Spleen (tissue), 11 donors: ENCODE measurements around the gene VAC14. TPM values are rescaled to one million over a fixed set of nuclear protein-coding genes. Genes with fewer than 3 reads are reported as not detected.
A peak's percentile ranks its signal among the peaks of the same experiment; 100 is the strongest.
"Not testable (repeated sequence)": the region's sequence is repeated elsewhere in the genome, so short reads cannot be mapped to it uniquely, and the experiment has no call there.

Experiments used
- DNase-seq: peaks from one replicate; pipeline ENCODE4 v3.0.0-alpha.2; 2020
- H3K27ac ChIP-seq, 8 donors: fragments of 200-600 bp; sonication (generic) in 7 of 8; 1 replicate in 4 of 8; 2 replicates in 4 of 8; pipeline versions ENCODE4 v1.5.0 to v1.8.0; 2016 to 2021; ENCODE audit warnings: inconsistent platforms in 4 of 8, mild to moderate bottlenecking in 4 of 8, moderate library complexity in 1 of 8
- H3K27me3 ChIP-seq, 7 donors: fragments of 200-600 bp; sonication (generic) in 6 of 7; replicated peaks in 1 of 7; 1 replicate in 4 of 7; 2 replicates in 3 of 7; pipeline versions ENCODE4 v1.5.0 to v1.8.0; 2016 to 2021; ENCODE audit warnings: inconsistent platforms in 3 of 7, mild to moderate bottlenecking in 1 of 7
- H3K36me3 ChIP-seq, 6 donors: fragments of 200-600 bp; sonication (generic) in 5 of 6; 1 replicate in 4 of 6; 2 replicates in 2 of 6; pipeline versions ENCODE4 v1.5.0 to v1.8.0; 2016 to 2021; ENCODE audit warnings: inconsistent platforms in 2 of 6
- H3K4me1 ChIP-seq, 6 donors: fragments of 200-600 bp; sonication (generic) in 5 of 6; 1 replicate in 3 of 6; 2 replicates in 3 of 6; pipeline versions ENCODE4 v1.5.0 to v1.8.0; 2016 to 2021; ENCODE audit warnings: inconsistent platforms in 3 of 6
- H3K4me3 ChIP-seq, 8 donors: fragments of 200-600 bp; sonication (generic) in 7 of 8; 1 replicate in 4 of 8; 2 replicates in 4 of 8; pipeline versions ENCODE4 v1.5.0 to v1.8.0; 2016 to 2021; ENCODE audit warnings: inconsistent platforms in 4 of 8, mild to moderate bottlenecking in 4 of 8, moderate library complexity in 2 of 8
- H3K9me3 ChIP-seq, 8 donors: fragments of 200-600 bp; sonication (generic) in 7 of 8; 1 replicate in 4 of 8; 2 replicates in 4 of 8; pipeline versions ENCODE4 v1.5.0 to v1.8.0; 2016 to 2021; ENCODE audit warnings: inconsistent platforms in 4 of 8
- CTCF ChIP-seq, 11 experiments: fragments of 200-600 bp in 7 of 11; fragments of 450-650 bp in 4 of 11; sonication (generic) in 4 of 11; IDR thresholded peaks in 8 of 11; conservative IDR thresholded peaks in 3 of 11; 1 replicate in 7 of 11; 2 replicates in 4 of 11; pipeline versions ENCODE4 v1.4.0 to v1.8.0; 2016 to 2021; ENCODE audit warnings: antibody characterized with exemption in 11 of 11, inconsistent platforms in 4 of 11, mild to moderate bottlenecking in 1 of 11
- POLR2A ChIP-seq, 3 donors: fragments of 450-650 bp; IDR thresholded peaks; one replicate each; pipeline ENCODE4 v1.5.1; 2017; ENCODE audit warnings: antibody characterized with exemption in 3 of 3, mild to moderate bottlenecking in 1 of 3
- POLR2AphosphoS5 ChIP-seq, 3 donors: sonication (generic); formaldehyde crosslinking; IDR thresholded peaks; one replicate each; pipeline ENCODE4 v1.5.1; 2017; ENCODE audit warnings: antibody characterized with exemption in 3 of 3
- WGBS, 5 donors: extraction: QIAGEN DNeasy Blood & Tissue Kit in 3 of 5; methylation state at CpG; one replicate each; pipeline versions ENCODE4 v1.1.5 to v1.1.7; 2013 to 2018; 5-methylcytosine and 5-hydroxymethylcytosine counted together
- intact Hi-C: fragments of 100-400 bp; cut with DNase I; formaldehyde crosslinking; loops from one replicate; pipeline ENCODE4 v1.15.0; 2023; ENCODE audit warnings: low total_unique reads
- polyA plus RNA-seq, 3 donors: library from polyadenylated mRNA; stranded (reverse); fragments of 200-250 nt; gene quantifications; one replicate each; pipeline ENCODE4 v1.2.1, GENCODE V29; 2013
- total RNA-seq, 7 donors: library from RNA; depleted of rRNA in 3 of 7; stranded (reverse); fragments of >200 nt in 3 of 7; fragmentation: NEBNext Ultra II Directional in 4 of 7; extraction: Animal tissue kit (Norgen Biotek cat#: 25700) in 4 of 7; gene quantifications; one replicate each; pipeline versions ENCODE4 v1.1.0 to v1.2.1, GENCODE V29; 2016 to 2021
- donor health status: healthy with polysubstance abuse.
- donor health status: DM: no; HTN: no; CAD: no; lungs with moderate emphysema.
- donor health status: DM: no; HTN: no; CAD: no.
- donor health status: Bipolar disorder and iron deficiency.
- donor health status: healthy.
- donor health status: DM: no; HTN: no; CAD: no.
- donor health status: DM: yes; HTN: yes; CAD: no.

Gene VAC14
- total and polyA plus RNA-seq, 10 donors: 29.1 to 70.0 (median 48.1) TPM

GRCh38 chr16:70644763-70645597 lies 156.0 kb downstream of the VAC14 start:
- intact Hi-C loops: no loop called here
- DNase-seq: no peak

GRCh38 chr16:70643264-70643663 lies 157.7 kb downstream of the VAC14 start:
- 78 to 91% (median 83%) methylated on average over 7 of the region's 7 CpGs for WGBS, 5 donors
- H3K9me3 ChIP-seq, DNase-seq, H3K27ac ChIP-seq, intact Hi-C loops, H3K4me3 ChIP-seq, H3K36me3 ChIP-seq, H3K27me3 ChIP-seq: not testable (repeated sequence)
- peaks cover 0 to 42% (median 16%) of the 10 kb centered on the region in 6 donors for H3K4me1 ChIP-seq

More at GRCh38 chr16:70644763-70645597, 156.0 kb downstream of the VAC14 start:
- 72 to 87% (median 75%) methylated on average over 10 of the region's 10 CpGs for WGBS, 5 donors
- H3K9me3 ChIP-seq: no peaks in the 10 kb centered on the region
- H3K27ac ChIP-seq: peak overlapping the region in 5 of 8 donors; percentile 41 to 85 (median 81)
- no peaks in the 10 kb centered on the region for H3K27me3 ChIP-seq
- no peak overlapping the region for H3K4me3 ChIP-seq
- TF ChIP-seq CTCF (IDR thresholded peaks at IDR 0.05 in 8 of 11, conservative IDR thresholded peaks at IDR 0.05 in 3 of 11): no peak
- TF ChIP-seq POLR2AphosphoS5 (IDR thresholded peaks at IDR 0.05): no peak
- TF ChIP-seq POLR2A (IDR thresholded peaks at IDR 0.05): no peak
- H3K4me1 ChIP-seq: peaks cover 0 to 59% (median 24%) of the 10 kb centered on the region in 6 donors
- no peaks in the 10 kb centered on the region for H3K36me3 ChIP-seq

GRCh38 chr16:70642633-70643032 lies 158.3 kb downstream of the VAC14 start:
- TF ChIP-seq POLR2A (IDR thresholded peaks at IDR 0.05): no peak
- no peak for TF ChIP-seq CTCF (IDR thresholded peaks at IDR 0.05 in 8 of 11, conservative IDR thresholded peaks at IDR 0.05 in 3 of 11)
- TF ChIP-seq POLR2AphosphoS5 (IDR thresholded peaks at IDR 0.05): no peak
- H3K4me1 ChIP-seq: peaks cover 0 to 36% (median 13%) of the 10 kb centered on the region in 6 donors
- WGBS, 5 donors: 76 to 87% (median 82%) methylated on average over 1 of the region's 1 CpG
- no peaks in the 10 kb centered on the region for H3K36me3 ChIP-seq
- no peak for DNase-seq
- H3K4me3 ChIP-seq: no peak overlapping the region
- intact Hi-C loops: no loop called here
- H3K27me3 ChIP-seq: no peaks in the 10 kb centered on the region
- H3K27ac ChIP-seq: no peak overlapping the region
- no peaks in the 10 kb centered on the region for H3K9me3 ChIP-seq

- Histone ChIP-seq H3K4me3 (no peak overlapping the region), H3K36me3 (peaks cover 0 to 7% (median 0%) of the 10 kb centered on the region in 6 donors), H3K27me3 (no peaks in the 10 kb centered on the region), H3K4me1 (peaks cover 0 to 17% (median 2%) of the 10 kb centered on the region in 6 donors), H3K9me3 (no peaks in the 10 kb centered on the region), H3K27ac (peak overlapping the region in 4 of 8 donors; percentile 5 to 46 (median 30))
- 69 to 89% (median 80%) methylated on average over 18 of the region's 18 CpGs for WGBS, 5 donors
- no peak for DNase-seq
- TF ChIP-seq POLR2AphosphoS5 (IDR thresholded peaks at IDR 0.05) (peak in 2 of 3 donors; percentile 21 to 45), CTCF (IDR thresholded peaks at IDR 0.05 in 8 of 11, conservative IDR thresholded peaks at IDR 0.05 in 3 of 11) (no peak), POLR2A (IDR thresholded peaks at IDR 0.05) (no peak)
- intact Hi-C loops: no loop called here
These were observed 161.9 kb downstream of the VAC14 start for GRCh38 chr16:70638814-70639792.

Other genes starting within 250 kb of the VAC14 start
- gene IL34, start 154.6 kb downstream of the VAC14 start, total RNA-seq: 100 to 1,000 TPM in 5 of 7 donors, 10 to 100 TPM in 2; 48.2 to 258 (median 197) TPM
- gene IL34, start 154.6 kb downstream of the VAC14 start, polyA plus RNA-seq: 10 to 100 TPM; 20.3 to 82.3 (median 21.3) TPM
- gene MTSS2, start 115.1 kb downstream of the VAC14 start, total RNA-seq: 100 to 1,000 TPM in 3 of 7 donors, 10 to 100 TPM in 4; 40.6 to 116 (median 94.6) TPM
- 10 to 100 TPM in 2 of 3 donors, 1 to 10 TPM in 1; 9.0 to 66.7 (median 12.2) TPM for gene MTSS2, start 115.1 kb downstream of the VAC14 start, polyA plus RNA-seq